Caki2 (cell line): Measurements from ENCODE around the gene CDK10. TPM values are rescaled to one million over a fixed set of nuclear protein-coding genes. Genes with fewer than 3 reads are reported as not detected.

Source experiments
- DNase-seq: peaks from one replicate; pipeline ENCODE4 v3.0.0-alpha.2; 2015; ENCODE audit warnings: low read depth
- in situ Hi-C: cut with HindIII; loops from 2 replicates; pipeline ENCODE4 v1.10.0; 2016; ENCODE audit warnings: low sequenced_read_pairs, low pct_unique_long_range_greater_than_20kb, mixed read lengths
- total RNA-seq: library from RNA; depleted of rRNA; stranded (reverse); fragments of >200 nt; shearing (Covaris generic); gene quantifications from 2 replicates; pipeline ENCODE4 v1.2.3, GENCODE V29; 2014; ENCODE audit warnings: low replicate concordance; rRNA removed

CDK10 gene
- total RNA-seq, 1 experiment from 2014 or later: 48.7 TPM

- no peak for DNase-seq
- in situ Hi-C loops: no loop called here
Measured at GRCh38 chr16:89741342-89742014, 55.0 kb downstream of the CDK10 start.

GRCh38 chr16:89742948-89743347, 56.5 kb downstream of the CDK10 start:
- DNase-seq: no peak
- in situ Hi-C loops: no loop called here

- no peak for DNase-seq
- in situ Hi-C loops: no loop called here
Measured at GRCh38 chr16:89744813-89745212, 58.3 kb downstream of the CDK10 start.

Other genes with a start within 250 kb of the CDK10 start
- gene ANKRD11, start 196.1 kb upstream of the CDK10 start, total RNA-seq: 48.0 and 56.3 TPM in 2 replicates
- 58.6 and 65.0 TPM in 2 replicates for gene SPG7, start 178.3 kb upstream of the CDK10 start, total RNA-seq
- 4,469 and 5,108 TPM in 2 replicates for gene RPL13, start 126.0 kb upstream of the CDK10 start, total RNA-seq
- gene CPNE7, start 110.9 kb upstream of the CDK10 start, total RNA-seq: 9.4 and 15.9 TPM in 2 replicates
- gene DPEP1, start 73.0 kb upstream of the CDK10 start, total RNA-seq: not detected in 2 replicates
- gene CHMP1A, start 29.0 kb upstream of the CDK10 start, total RNA-seq: 159 and 214 TPM in 2 replicates
- 13.8 and 21.9 TPM in 2 replicates for gene SPATA33, start 28.9 kb upstream of the CDK10 start, total RNA-seq
- 26.2 and 37.4 TPM in 2 replicates for gene SPATA2L, start 15.0 kb downstream of the CDK10 start, total RNA-seq
- 13.5 and 19.1 TPM in 2 replicates for gene VPS9D1, start 34.2 kb downstream of the CDK10 start, total RNA-seq
- gene ZNF276, start 34.8 kb downstream of the CDK10 start, total RNA-seq: 7.6 and 12.9 TPM in 2 replicates
- gene FANCA, start 130.0 kb downstream of the CDK10 start, total RNA-seq: 33.5 and 36.8 TPM in 2 replicates
- 6.0 and 13.1 TPM in 2 replicates for gene SPIRE2, start 141.8 kb downstream of the CDK10 start, total RNA-seq
- 141 and 237 TPM in 2 replicates for gene TCF25, start 186.9 kb downstream of the CDK10 start, total RNA-seq
- gene MC1R, start 232.2 kb downstream of the CDK10 start, total RNA-seq: 12.3 and 13.4 TPM in 2 replicates
- gene TUBB3, start 236.7 kb downstream of the CDK10 start, total RNA-seq: 116 and 131 TPM in 2 replicates